H9 (cell line): ENCODE results near the gene NEBL. TPM values are rescaled to one million over a fixed set of nuclear protein-coding genes. Genes with fewer than 3 reads are reported as not detected.

ENCODE experiments used
- DNase-seq: peaks from one replicate; pipeline ENCODE4 v3.0.0-alpha.2; 2017
- H2AFZ ChIP-seq: one replicate; pipeline ENCODE4 v1.6.1; 2013; ENCODE audit warnings: mild to moderate bottlenecking, low read length, control low read depth, moderate library complexity
- H2AK5ac ChIP-seq: 2 replicates; pipeline ENCODE4 v1.6.1; 2013; ENCODE audit warnings: low read length, control low read depth, mixed read lengths; ENCODE audit not compliant: insufficient read length
- H2BK120ac ChIP-seq: one replicate; pipeline ENCODE4 v1.6.1; 2013; ENCODE audit warnings: low read depth, mild to moderate bottlenecking, low read length, control low read depth, inconsistent platforms; ENCODE audit not compliant: poor library complexity, severe bottlenecking
- H2BK12ac ChIP-seq: 2 replicates; pipeline ENCODE4 v1.6.1; 2013; ENCODE audit warnings: low read length, control low read depth, mixed read lengths, low read depth; ENCODE audit not compliant: insufficient read length
- H2BK15ac ChIP-seq: 2 replicates; pipeline ENCODE4 v1.6.1; 2013; ENCODE audit warnings: low read depth, low read length, control low read depth
- H2BK20ac ChIP-seq: one replicate; pipeline ENCODE4 v1.6.1; 2013; ENCODE audit warnings: low read depth, mild to moderate bottlenecking, low read length, control low read depth, inconsistent platforms; ENCODE audit not compliant: poor library complexity, severe bottlenecking
- H2BK5ac ChIP-seq: 2 replicates; pipeline ENCODE4 v1.6.1; 2013; ENCODE audit warnings: low read length, control low read depth, mixed read lengths; ENCODE audit not compliant: insufficient read length
- H3K14ac ChIP-seq: 2 replicates; pipeline ENCODE4 v1.6.1; 2013; ENCODE audit warnings: low read length, control low read depth; ENCODE audit not compliant: insufficient read depth
- H3K18ac ChIP-seq: 2 replicates; pipeline ENCODE4 v1.6.1; 2013; ENCODE audit warnings: low read depth, mild to moderate bottlenecking, mixed read lengths, low read length, control low read depth; ENCODE audit not compliant: insufficient read length
- H3K23ac ChIP-seq: 2 replicates; pipeline ENCODE4 v1.6.1; 2013; ENCODE audit warnings: low read length, control low read depth, mixed read lengths, low read depth; ENCODE audit not compliant: insufficient read length
- H3K23me2 ChIP-seq: 2 replicates; pipeline ENCODE4 v1.6.1; 2013; ENCODE audit warnings: low read depth, mild to moderate bottlenecking, mixed read lengths, low read length, control low read depth; ENCODE audit not compliant: insufficient read length, poor library complexity, severe bottlenecking
- H3K27ac ChIP-seq: 2 replicates; pipeline ENCODE4 v1.5.1; 2013; ENCODE audit warnings: low read length, control low read depth, mixed read lengths, low read depth; ENCODE audit not compliant: insufficient read length
- H3K27me3 ChIP-seq: 2 replicates; pipeline ENCODE4 v1.6.1; 2013; ENCODE audit warnings: low read length, control low read depth, inconsistent platforms; ENCODE audit not compliant: insufficient read depth
- H3K4ac ChIP-seq: 2 replicates; pipeline ENCODE4 v1.6.1; 2013; ENCODE audit warnings: low read depth, mild to moderate bottlenecking, control low read depth, inconsistent platforms, low read length, moderate library complexity
- H3K4me1 ChIP-seq: 2 replicates; pipeline ENCODE4 v1.6.1; 2013; ENCODE audit warnings: low read length, control low read depth, inconsistent platforms; ENCODE audit not compliant: insufficient read depth
- H3K4me2 ChIP-seq: 2 replicates; pipeline ENCODE4 v1.6.1; 2013; ENCODE audit warnings: low read length, control low read depth, mixed read lengths; ENCODE audit not compliant: insufficient read length, insufficient read depth
- H3K56ac ChIP-seq: 2 replicates; pipeline ENCODE4 v1.6.1; 2013; ENCODE audit warnings: low read depth, mild to moderate bottlenecking, mixed read lengths, low read length, control low read depth; ENCODE audit not compliant: insufficient read length
- H3K79me1 ChIP-seq: 2 replicates; pipeline ENCODE4 v1.6.1; 2013; ENCODE audit warnings: low read depth, mild to moderate bottlenecking, moderate library complexity, low read length, control low read depth, inconsistent platforms; ENCODE audit not compliant: insufficient read depth, poor library complexity, severe bottlenecking
- H3K79me2 ChIP-seq: 2 replicates; pipeline ENCODE4 v1.6.1; 2013; ENCODE audit warnings: low read length, control low read depth, inconsistent platforms; ENCODE audit not compliant: insufficient read depth
- H3K9ac ChIP-seq: 2 replicates; pipeline ENCODE4 v1.6.1; 2013; ENCODE audit warnings: low read length, control low read depth, mixed read lengths; ENCODE audit not compliant: insufficient read length; ENCODE audit errors: extremely low read depth
- H3K9me3 ChIP-seq: one replicate; pipeline ENCODE4 v1.6.1; 2013; ENCODE audit warnings: low read depth, low read length, inconsistent platforms; ENCODE audit not compliant: control insufficient read depth
- H3T11ph ChIP-seq: one replicate; pipeline ENCODE4 v1.6.1; 2013; ENCODE audit warnings: mild to moderate bottlenecking, low read length, control low read depth, inconsistent platforms
- H4K20me1 ChIP-seq: one replicate; pipeline ENCODE4 v1.6.1; 2013; ENCODE audit not compliant: control insufficient read depth, insufficient read length, insufficient read depth
- H4K5ac ChIP-seq: 2 replicates; pipeline ENCODE4 v1.6.1; 2013; ENCODE audit warnings: low read depth, mild to moderate bottlenecking, mixed read lengths, low read length, control low read depth; ENCODE audit not compliant: insufficient read length
- H4K8ac ChIP-seq: replicated peaks from 2 replicates; pipeline ENCODE4 v1.6.1; 2013; ENCODE audit warnings: low read length, control low read depth, mixed read lengths, low read depth; ENCODE audit not compliant: insufficient read length
- H4K91ac ChIP-seq: 2 replicates; pipeline ENCODE4 v1.6.1; 2013; ENCODE audit warnings: low read depth, mild to moderate bottlenecking, moderate library complexity, mixed read lengths, low read length, control low read depth; ENCODE audit not compliant: insufficient read length
- H3K27ac Mint-ChIP-seq, 3 experiments: 2 replicates in 2 of 3; 3 replicates in 1 of 3; pipeline ENCODE4 v1.8.0; 2020 to 2021; ENCODE audit warnings: mixed read lengths in 3 of 3, mild to moderate bottlenecking in 1 of 3, moderate library complexity in 1 of 3
- H3K27me3 Mint-ChIP-seq: 2 replicates; pipeline ENCODE4 v1.8.0; 2021; ENCODE audit warnings: low read depth, mild to moderate bottlenecking, moderate library complexity, mixed read lengths
- H3K36me3 Mint-ChIP-seq, 3 experiments: 2 replicates in 2 of 3; 3 replicates in 1 of 3; pipeline ENCODE4 v1.8.0; 2020 to 2021; ENCODE audit warnings: low read depth in 3 of 3, mixed read lengths in 3 of 3; ENCODE audit not compliant: insufficient read depth in 1 of 3
- H3K4me1 Mint-ChIP-seq, 2 experiments: 2 replicates each; pipeline ENCODE4 v1.8.0; 2020; ENCODE audit warnings: mixed read lengths in 2 of 2
- H3K4me3 Mint-ChIP-seq, 2 experiments: 2 replicates in 1 of 2; 3 replicates in 1 of 2; pipeline ENCODE4 v1.8.0; 2020 to 2021; ENCODE audit warnings: mild to moderate bottlenecking in 2 of 2, mixed read lengths in 2 of 2, moderate library complexity in 1 of 2
- H3K9me3 Mint-ChIP-seq, 2 experiments: 2 replicates in 1 of 2; 3 replicates in 1 of 2; pipeline ENCODE4 v1.8.0; 2020; ENCODE audit warnings: mild to moderate bottlenecking in 2 of 2, mixed read lengths in 2 of 2, moderate library complexity in 1 of 2
- CTCF ChIP-seq: fragments of 200-600 bp; sonication (generic); conservative IDR thresholded peaks from 3 replicates; pipeline ENCODE4 v1.8.0; 2021; ENCODE audit warnings: antibody characterized with exemption, mild to moderate bottlenecking
- WGBS: extraction: QIAGEN DNeasy Blood & Tissue Kit; methylation state at CpG from one replicate; pipeline ENCODE4 v1.1.7; 2013; ENCODE audit warnings: missing lambda C conversion rate, low lambda C conversion rate, mixed read lengths; ENCODE audit not compliant: insufficient read length; ENCODE audit errors: extremely low coverage; 5-methylcytosine and 5-hydroxymethylcytosine counted together
- total RNA-seq: library from RNA; stranded (reverse); gene quantifications from 2 replicates; pipeline ENCODE4 v1.2.1, GENCODE V29; 2021

NEBL gene
- total RNA-seq, 1 experiment from 2014 or later, result 20.9 TPM

- no peak overlapping the region; a peak in 1 of 7 replicates for H3K27ac Mint-ChIP-seq
- no peak for TF ChIP-seq CTCF
Measured at GRCh38 chr10:20898866-20899535, 1.9 kb upstream of the NEBL start.

More at GRCh38 chr10:20898866-20899535, 1.9 kb upstream of the NEBL start:
- H3K4me1 Mint-ChIP-seq, result no peaks in the 10 kb centered on the region
- H3K4ac ChIP-seq, result no peak overlapping the region
- no peak overlapping the region for H2BK5ac ChIP-seq
- no peaks in the 10 kb centered on the region for H3K9me3 ChIP-seq
- H4K5ac ChIP-seq, result no peak overlapping the region
- no peak overlapping the region for H4K91ac ChIP-seq
- H3K4me1 ChIP-seq, result no peaks in the 10 kb centered on the region
- H3K9ac ChIP-seq, result no peak overlapping the region
- H3K18ac ChIP-seq, result no peak overlapping the region
- H4K8ac ChIP-seq, result no peak overlapping the region
- no peak overlapping the region for H3K27ac ChIP-seq
- no peak overlapping the region for H2BK20ac ChIP-seq
- H3K56ac ChIP-seq, result no peak overlapping the region
- no peak overlapping the region for H2AK5ac ChIP-seq
- H2BK120ac ChIP-seq, result no peak overlapping the region
- no peak overlapping the region for H2BK12ac ChIP-seq
- H3K79me2 ChIP-seq, result no peaks in the 10 kb centered on the region
- H4K20me1 ChIP-seq, result no peaks in the 10 kb centered on the region
- no peaks in the 10 kb centered on the region for H3K27me3 Mint-ChIP-seq
- H3T11ph ChIP-seq, result no peak overlapping the region
- no peak overlapping the region for H3K4me3 Mint-ChIP-seq
- H3K36me3 Mint-ChIP-seq, result peaks cover 0 to 4% (median 0%) of the 10 kb centered on the region in 3 experiments; a peak in 2 of 7 replicates
- no peak overlapping the region for H3K4me2 ChIP-seq
- H3K79me1 ChIP-seq, result no peaks in the 10 kb centered on the region
- no peaks in the 10 kb centered on the region for H3K9me3 Mint-ChIP-seq
- WGBS, result no CpG with 5 or more reads among the region's 3 CpGs
- no peak overlapping the region for H3K23ac ChIP-seq
- no peaks in the 10 kb centered on the region for H3K27me3 ChIP-seq
- H3K23me2 ChIP-seq, result no peaks in the 10 kb centered on the region
- no peak overlapping the region for H2AFZ ChIP-seq
- DNase-seq, result no peak
- no peak overlapping the region for H2BK15ac ChIP-seq
- no peak overlapping the region for H3K14ac ChIP-seq
